Gastrocnemius medialis (tissue), 4 donors: ENCODE measurements around the gene KCNG3.

Experiments used
- POLR2A ChIP-seq, 2 donors: fragments of 450-650 bp; IDR thresholded peaks; one replicate each; pipeline ENCODE4 v1.6.1; 2017; ENCODE audit warnings: antibody characterized with exemption in 2 of 2, mild to moderate bottlenecking in 2 of 2, moderate library complexity in 2 of 2
- TF ChIP-seq, protein P1 (sequence below), 5 experiments: fragments of 450-650 bp in 3 of 5; fragments of 200-600 bp in 2 of 5; sonication (generic) in 2 of 5; IDR thresholded peaks in 4 of 5; conservative IDR thresholded peaks in 1 of 5; 1 replicate in 4 of 5; 2 replicates in 1 of 5; pipeline ENCODE4 v1.5.1; 2016 to 2019; ENCODE audit warnings: antibody characterized with exemption in 5 of 5, mild to moderate bottlenecking in 3 of 5, moderate library complexity in 3 of 5

DNA sequence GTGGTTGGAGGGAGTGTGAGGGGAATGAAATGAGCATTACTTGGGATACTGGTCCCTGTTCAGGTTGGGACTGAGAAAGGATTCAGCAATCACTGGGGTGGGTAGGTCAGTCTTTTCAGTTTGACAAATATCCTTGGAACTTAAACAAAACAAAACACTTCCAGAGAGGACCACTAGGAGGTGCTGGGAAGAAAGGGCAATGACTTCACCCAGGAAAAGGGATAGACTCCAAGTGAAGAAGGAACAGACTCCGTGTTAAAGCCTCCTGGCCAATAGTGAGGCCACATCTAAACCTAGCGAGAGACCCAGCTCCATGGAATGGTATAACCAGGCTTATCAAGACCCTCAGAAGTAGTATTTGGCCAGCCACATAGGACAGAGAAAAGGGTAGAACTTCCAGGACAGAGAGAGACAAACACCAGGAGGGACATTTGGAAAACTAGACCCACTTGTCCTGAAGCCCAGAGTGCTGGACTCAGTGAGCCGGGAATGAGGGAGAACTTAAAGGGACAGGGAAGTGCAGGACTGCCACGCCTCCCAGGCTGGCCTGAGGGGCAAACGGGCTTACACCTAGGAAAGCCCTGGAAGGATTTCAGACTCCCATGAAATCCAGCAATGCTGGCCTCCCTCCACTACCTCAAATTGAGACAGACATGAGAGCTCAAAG lies 19.6 kb upstream of the KCNG3 start:
- no peak for TF ChIP-seq POLR2A (IDR thresholded peaks at IDR 0.05)
- TF ChIP-seq, protein P1, sequence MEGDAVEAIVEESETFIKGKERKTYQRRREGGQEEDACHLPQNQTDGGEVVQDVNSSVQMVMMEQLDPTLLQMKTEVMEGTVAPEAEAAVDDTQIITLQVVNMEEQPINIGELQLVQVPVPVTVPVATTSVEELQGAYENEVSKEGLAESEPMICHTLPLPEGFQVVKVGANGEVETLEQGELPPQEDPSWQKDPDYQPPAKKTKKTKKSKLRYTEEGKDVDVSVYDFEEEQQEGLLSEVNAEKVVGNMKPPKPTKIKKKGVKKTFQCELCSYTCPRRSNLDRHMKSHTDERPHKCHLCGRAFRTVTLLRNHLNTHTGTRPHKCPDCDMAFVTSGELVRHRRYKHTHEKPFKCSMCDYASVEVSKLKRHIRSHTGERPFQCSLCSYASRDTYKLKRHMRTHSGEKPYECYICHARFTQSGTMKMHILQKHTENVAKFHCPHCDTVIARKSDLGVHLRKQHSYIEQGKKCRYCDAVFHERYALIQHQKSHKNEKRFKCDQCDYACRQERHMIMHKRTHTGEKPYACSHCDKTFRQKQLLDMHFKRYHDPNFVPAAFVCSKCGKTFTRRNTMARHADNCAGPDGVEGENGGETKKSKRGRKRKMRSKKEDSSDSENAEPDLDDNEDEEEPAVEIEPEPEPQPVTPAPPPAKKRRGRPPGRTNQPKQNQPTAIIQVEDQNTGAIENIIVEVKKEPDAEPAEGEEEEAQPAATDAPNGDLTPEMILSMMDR (IDR thresholded peaks at IDR 0.05 in 4 of 5, conservative IDR thresholded peaks at IDR 0.05 in 1 of 5), result peak in 4 of 5 experiments; percentile 26 to 56 (median 42)
